Liver (tissue), 9 donors: Measurements from ENCODE around the gene PARP3. TPM values are rescaled to one million over a fixed set of nuclear protein-coding genes. Genes with fewer than 3 reads are reported as not detected.

Experiments
- DNase-seq: peaks from one replicate; pipeline ENCODE4 v3.0.0-alpha.2; 2017; ENCODE audit warnings: low spot score
- H3K27ac ChIP-seq, 2 donors: one replicate each; pipeline ENCODE4 v1.7.0; 2013; ENCODE audit warnings: inconsistent platforms in 2 of 2, low read length in 2 of 2, control low read depth in 1 of 2, low read depth in 1 of 2, mild to moderate bottlenecking in 1 of 2
- H3K27me3 ChIP-seq, 4 donors: one replicate each; pipeline versions ENCODE4 v1.6.1 to v1.7.0; 2013; ENCODE audit warnings: low read length in 3 of 4, inconsistent platforms in 1 of 4, mild to moderate bottlenecking in 1 of 4, moderate library complexity in 1 of 4; ENCODE audit not compliant: control insufficient read depth in 4 of 4, insufficient read depth in 4 of 4
- H3K36me3 ChIP-seq, 4 donors: one replicate each; pipeline versions ENCODE4 v1.6.1 to v1.7.0; 2013; ENCODE audit warnings: low read length in 3 of 4, mild to moderate bottlenecking in 3 of 4, low read depth in 1 of 4, moderate library complexity in 1 of 4; ENCODE audit not compliant: control insufficient read depth in 4 of 4, insufficient read depth in 3 of 4
- H3K4me1 ChIP-seq, 4 donors: one replicate each; pipeline versions ENCODE4 v1.6.1 to v1.7.0; 2013; ENCODE audit warnings: low read length in 3 of 4, mild to moderate bottlenecking in 3 of 4, moderate library complexity in 1 of 4; ENCODE audit not compliant: control insufficient read depth in 4 of 4, insufficient read depth in 4 of 4
- H3K4me3 ChIP-seq, 3 donors: one replicate each; pipeline versions ENCODE4 v1.6.1 to v1.7.0; 2013; ENCODE audit warnings: low read length in 3 of 3, control low read depth in 1 of 3, low read depth in 1 of 3, mild to moderate bottlenecking in 1 of 3
- H3K9ac ChIP-seq, 2 donors: one replicate each; pipeline ENCODE4 v1.7.0; 2013; ENCODE audit warnings: low read length in 2 of 2, mild to moderate bottlenecking in 2 of 2, moderate library complexity in 2 of 2, control low read depth in 1 of 2, low read depth in 1 of 2
- H3K9me3 ChIP-seq, 4 donors: one replicate each; pipeline versions ENCODE4 v1.6.1 to v1.7.0; 2013; ENCODE audit warnings: low read length in 3 of 4; ENCODE audit not compliant: control insufficient read depth in 4 of 4
- ATF3 ChIP-seq: IDR thresholded peaks from 2 replicates; pipeline ENCODE4 v1.6.1; 2016; ENCODE audit warnings: antibody characterized with exemption
- CTCF ChIP-seq: fragments of 150-350 bp; IDR thresholded peaks from 2 replicates; pipeline ENCODE4 v1.5.1; 2017; ENCODE audit warnings: improper control_type of control experiment, low read depth, low read length; ENCODE audit not compliant: missing input control
- EGR1 ChIP-seq, 2 donors: IDR thresholded peaks; 2 replicates each; pipeline ENCODE4 v1.6.1; 2016 to 2018; ENCODE audit warnings: antibody characterized with exemption in 2 of 2, low read depth in 2 of 2
- FOXA1 ChIP-seq: IDR thresholded peaks from 2 replicates; pipeline ENCODE4 v1.6.1; 2016; ENCODE audit warnings: antibody characterized with exemption
- FOXA2 ChIP-seq: IDR thresholded peaks from 2 replicates; pipeline ENCODE4 v1.6.1; 2016; ENCODE audit warnings: antibody characterized with exemption
- GABPA ChIP-seq, 2 donors: IDR thresholded peaks in 1 of 2; conservative IDR thresholded peaks in 1 of 2; 2 replicates each; pipeline ENCODE4 v1.6.1; 2016; ENCODE audit warnings: antibody characterized with exemption in 2 of 2, mild to moderate bottlenecking in 1 of 2, moderate library complexity in 1 of 2
- HNF4A ChIP-seq, 2 donors: conservative IDR thresholded peaks; 2 replicates each; pipeline ENCODE4 v1.6.1; 2016; ENCODE audit warnings: antibody characterized with exemption in 2 of 2, mild to moderate bottlenecking in 2 of 2
- HNF4G ChIP-seq: IDR thresholded peaks from 2 replicates; pipeline ENCODE4 v1.6.1; 2016; ENCODE audit warnings: antibody characterized with exemption
- JUND ChIP-seq, 2 donors: IDR thresholded peaks; 2 replicates each; pipeline ENCODE4 v1.6.1; 2016; ENCODE audit warnings: antibody characterized with exemption in 2 of 2
- NR2F2 ChIP-seq: IDR thresholded peaks from 2 replicates; pipeline ENCODE4 v1.6.1; 2016; ENCODE audit warnings: antibody characterized with exemption
- RAD21 ChIP-seq, 2 donors: IDR thresholded peaks; 2 replicates each; pipeline ENCODE4 v1.6.1; 2016; ENCODE audit warnings: antibody characterized with exemption in 2 of 2, mild to moderate bottlenecking in 2 of 2
- RXRA ChIP-seq, 2 donors: IDR thresholded peaks; 2 replicates each; pipeline ENCODE4 v1.6.1; 2017 to 2018; ENCODE audit warnings: antibody characterized with exemption in 2 of 2, mild to moderate bottlenecking in 1 of 2
- SP1 ChIP-seq: IDR thresholded peaks from 2 replicates; pipeline ENCODE4 v1.6.1; 2018; ENCODE audit warnings: antibody characterized with exemption, mild to moderate bottlenecking
- TAF1 ChIP-seq: conservative IDR thresholded peaks from 2 replicates; pipeline ENCODE4 v1.6.1; 2016; ENCODE audit warnings: antibody characterized with exemption, mild to moderate bottlenecking
- YY1 ChIP-seq: IDR thresholded peaks from 2 replicates; pipeline ENCODE4 v1.6.1; 2016; ENCODE audit warnings: antibody characterized with exemption, mild to moderate bottlenecking
- WGBS: extraction: QIAGEN DNeasy Blood & Tissue Kit; methylation state at CpG from one replicate; pipeline ENCODE4 v1.1.7; 2013; 5-methylcytosine and 5-hydroxymethylcytosine counted together
- polyA plus RNA-seq, 2 donors: library from polyadenylated mRNA; stranded (reverse) in 1 of 2; unstranded in 1 of 2; fragments of 200-250 nt in 1 of 2; fragments of >200 nt in 1 of 2; fragmentation: Nextera tagmentation in 1 of 2; extraction: Ambion mirVana in 1 of 2; gene quantifications; one replicate each; pipeline versions ENCODE4 v1.2.1 to v1.2.3, GENCODE V29; 2013 to 2015
- total RNA-seq, 2 donors: library from RNA; depleted of rRNA; stranded (reverse); fragments of >200 nt; gene quantifications; one replicate each; pipeline ENCODE4 v1.2.3, GENCODE V29; 2014
- TF ChIP-seq, protein P1 (sequence below): IDR thresholded peaks from 2 replicates; pipeline ENCODE4 v1.6.1; 2016; ENCODE audit warnings: antibody characterized with exemption
- TF ChIP-seq, protein P2 (sequence below): IDR thresholded peaks from 2 replicates; pipeline ENCODE4 v1.6.1; 2016; ENCODE audit warnings: antibody characterized with exemption, mild to moderate bottlenecking
- TF ChIP-seq, protein P3 (sequence below): IDR thresholded peaks from 2 replicates; pipeline ENCODE4 v1.6.1; 2016; ENCODE audit warnings: antibody characterized with exemption
- donor health status: healthy.
- donor health status: healthy.
- donor health status: healthy.
- donor health status: healthy.
- donor health status: healthy.

PARP3 gene
- total and polyA plus RNA-seq, 4 donors, result 1.5 to 21.4 (median 12.7) TPM

DNA sequence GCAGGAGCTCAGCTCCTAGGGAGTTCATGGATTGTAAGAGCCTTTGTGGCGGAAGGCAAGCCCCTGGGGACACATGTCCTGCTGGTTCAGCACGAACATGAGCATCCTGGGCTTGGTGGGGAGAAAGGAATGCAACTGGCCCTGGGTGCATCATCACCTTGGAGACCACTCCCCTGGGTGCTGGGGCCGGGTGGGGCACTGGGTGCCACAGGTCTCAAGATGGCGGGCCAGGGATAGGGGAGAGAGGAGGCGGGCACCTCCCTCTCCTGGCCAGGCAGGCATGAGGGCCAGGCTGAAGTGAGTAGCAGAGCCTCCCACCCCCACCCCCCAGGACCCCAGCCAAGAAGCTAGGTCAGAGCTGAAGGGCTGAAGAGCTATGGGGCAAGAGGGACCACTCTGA, 24.3 kb downstream of the PARP3 start:
- Histone ChIP-seq H3K4me3 (peak overlapping the region in 1 of 3 donors; percentile 76), H3K4me1 (peaks cover 8 to 41% (median 37%) of the 10 kb centered on the region in 4 donors), H3K27ac (no peak overlapping the region), H3K9me3 (no peaks in the 10 kb centered on the region), H3K36me3 (no peaks in the 10 kb centered on the region), H3K9ac (no peak overlapping the region), H3K27me3 (no peaks in the 10 kb centered on the region)
- WGBS, result 89% methylated on average over 5 of the region's 5 CpGs
- no peak for DNase-seq
- TF ChIP-seq JUND (IDR thresholded peaks at IDR 0.05) (no peak), SP1 (no peak), CTCF (no peak), EGR1 (IDR thresholded peaks at IDR 0.05; ENCODE audit: low read depth in 2 of 2) (no peak), HNF4G (no peak), NR2F2 (no peak), HNF4A (conservative IDR thresholded peaks at IDR 0.05) (no peak), TAF1 (no peak), RAD21 (IDR thresholded peaks at IDR 0.05) (no peak), GABPA (IDR thresholded peaks at IDR 0.05 in 1 of 2, conservative IDR thresholded peaks at IDR 0.05 in 1 of 2) (no peak), FOXA2 (no peak), RXRA (IDR thresholded peaks at IDR 0.05) (no peak), ATF3 (no peak), FOXA1 (no peak), YY1 (no peak)
- TF ChIP-seq, protein P1, sequence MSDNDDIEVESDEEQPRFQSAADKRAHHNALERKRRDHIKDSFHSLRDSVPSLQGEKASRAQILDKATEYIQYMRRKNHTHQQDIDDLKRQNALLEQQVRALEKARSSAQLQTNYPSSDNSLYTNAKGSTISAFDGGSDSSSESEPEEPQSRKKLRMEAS, result no peak
- TF ChIP-seq, protein P2, sequence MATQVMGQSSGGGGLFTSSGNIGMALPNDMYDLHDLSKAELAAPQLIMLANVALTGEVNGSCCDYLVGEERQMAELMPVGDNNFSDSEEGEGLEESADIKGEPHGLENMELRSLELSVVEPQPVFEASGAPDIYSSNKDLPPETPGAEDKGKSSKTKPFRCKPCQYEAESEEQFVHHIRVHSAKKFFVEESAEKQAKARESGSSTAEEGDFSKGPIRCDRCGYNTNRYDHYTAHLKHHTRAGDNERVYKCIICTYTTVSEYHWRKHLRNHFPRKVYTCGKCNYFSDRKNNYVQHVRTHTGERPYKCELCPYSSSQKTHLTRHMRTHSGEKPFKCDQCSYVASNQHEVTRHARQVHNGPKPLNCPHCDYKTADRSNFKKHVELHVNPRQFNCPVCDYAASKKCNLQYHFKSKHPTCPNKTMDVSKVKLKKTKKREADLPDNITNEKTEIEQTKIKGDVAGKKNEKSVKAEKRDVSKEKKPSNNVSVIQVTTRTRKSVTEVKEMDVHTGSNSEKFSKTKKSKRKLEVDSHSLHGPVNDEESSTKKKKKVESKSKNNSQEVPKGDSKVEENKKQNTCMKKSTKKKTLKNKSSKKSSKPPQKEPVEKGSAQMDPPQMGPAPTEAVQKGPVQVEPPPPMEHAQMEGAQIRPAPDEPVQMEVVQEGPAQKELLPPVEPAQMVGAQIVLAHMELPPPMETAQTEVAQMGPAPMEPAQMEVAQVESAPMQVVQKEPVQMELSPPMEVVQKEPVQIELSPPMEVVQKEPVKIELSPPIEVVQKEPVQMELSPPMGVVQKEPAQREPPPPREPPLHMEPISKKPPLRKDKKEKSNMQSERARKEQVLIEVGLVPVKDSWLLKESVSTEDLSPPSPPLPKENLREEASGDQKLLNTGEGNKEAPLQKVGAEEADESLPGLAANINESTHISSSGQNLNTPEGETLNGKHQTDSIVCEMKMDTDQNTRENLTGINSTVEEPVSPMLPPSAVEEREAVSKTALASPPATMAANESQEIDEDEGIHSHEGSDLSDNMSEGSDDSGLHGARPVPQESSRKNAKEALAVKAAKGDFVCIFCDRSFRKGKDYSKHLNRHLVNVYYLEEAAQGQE, result no peak
- TF ChIP-seq, protein P3, sequence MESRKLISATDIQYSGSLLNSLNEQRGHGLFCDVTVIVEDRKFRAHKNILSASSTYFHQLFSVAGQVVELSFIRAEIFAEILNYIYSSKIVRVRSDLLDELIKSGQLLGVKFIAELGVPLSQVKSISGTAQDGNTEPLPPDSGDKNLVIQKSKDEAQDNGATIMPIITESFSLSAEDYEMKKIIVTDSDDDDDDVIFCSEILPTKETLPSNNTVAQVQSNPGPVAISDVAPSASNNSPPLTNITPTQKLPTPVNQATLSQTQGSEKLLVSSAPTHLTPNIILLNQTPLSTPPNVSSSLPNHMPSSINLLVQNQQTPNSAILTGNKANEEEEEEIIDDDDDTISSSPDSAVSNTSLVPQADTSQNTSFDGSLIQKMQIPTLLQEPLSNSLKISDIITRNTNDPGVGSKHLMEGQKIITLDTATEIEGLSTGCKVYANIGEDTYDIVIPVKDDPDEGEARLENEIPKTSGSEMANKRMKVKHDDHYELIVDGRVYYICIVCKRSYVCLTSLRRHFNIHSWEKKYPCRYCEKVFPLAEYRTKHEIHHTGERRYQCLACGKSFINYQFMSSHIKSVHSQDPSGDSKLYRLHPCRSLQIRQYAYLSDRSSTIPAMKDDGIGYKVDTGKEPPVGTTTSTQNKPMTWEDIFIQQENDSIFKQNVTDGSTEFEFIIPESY, result no peak
